GM18499 (cell line): ENCODE measurements around the gene HRK.

ENCODE experiments used
- ATAC-seq: cut with Tn5 transposase; IDR thresholded peaks from one replicate; pipeline ENCODE4 v1.9.1; 2021; ENCODE audit warnings: moderate number of reproducible peaks; ENCODE audit not compliant: insufficient read depth, unreplicated experiment

Gene HRK

DNA sequence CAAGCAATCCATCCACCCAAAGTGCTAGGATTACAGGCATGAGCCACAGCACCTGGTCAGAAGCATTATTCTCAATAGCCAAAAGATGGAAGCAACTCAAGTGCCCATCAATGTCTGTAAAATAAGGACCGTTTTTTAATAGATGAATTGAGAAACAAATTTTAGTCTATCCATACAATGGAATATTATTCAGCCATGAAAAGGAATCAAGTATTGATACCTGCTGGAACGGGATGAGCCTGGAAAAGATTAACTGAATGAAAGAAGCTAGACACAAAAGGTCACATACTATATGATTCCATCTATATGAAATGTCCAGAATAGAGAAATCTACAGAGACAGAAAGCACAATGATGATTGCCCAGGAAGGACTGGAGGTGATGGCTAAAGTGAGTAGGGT is 20.4 kb upstream of the HRK start:
- ATAC-seq, result no peak

DNA sequence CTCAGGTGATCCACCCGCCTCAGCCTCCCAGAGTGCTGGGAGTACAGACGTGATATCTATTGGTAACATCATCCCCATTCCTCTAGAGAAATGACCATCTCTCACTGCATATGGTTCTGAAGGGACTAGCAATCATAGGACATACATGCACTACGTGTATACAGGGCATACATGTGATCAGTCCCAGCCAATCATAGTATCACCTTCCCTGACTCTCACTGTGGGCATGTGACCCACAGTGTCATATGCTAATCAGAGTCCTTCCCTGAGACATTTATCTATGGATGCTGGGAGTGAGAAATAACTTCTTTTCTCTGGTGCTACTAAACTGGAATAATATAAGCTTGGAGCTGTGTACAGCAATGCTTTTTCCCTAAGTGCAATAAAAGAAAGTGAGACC is 17.4 kb upstream of the HRK start:
- no peak for ATAC-seq

DNA sequence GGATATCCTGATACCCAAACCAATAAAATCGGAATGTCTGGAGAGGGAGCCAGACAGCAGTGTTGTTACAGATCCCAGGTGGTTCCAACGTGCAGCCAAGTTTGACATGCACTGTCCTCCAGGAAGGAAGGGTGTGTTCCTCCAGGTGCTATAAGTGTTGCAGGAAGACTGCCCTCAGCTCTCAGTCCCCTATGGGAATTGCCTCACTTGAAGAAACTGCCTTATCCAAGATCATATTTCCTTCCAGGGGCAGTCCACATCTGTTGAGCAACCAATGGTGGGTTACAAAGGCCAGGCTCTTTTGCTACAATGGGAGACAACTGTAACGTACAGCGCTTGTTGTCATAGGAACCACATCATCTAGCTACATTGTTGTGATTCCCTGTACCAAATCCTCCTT is 16.2 kb upstream of the HRK start:
- ATAC-seq, result no peak

DNA sequence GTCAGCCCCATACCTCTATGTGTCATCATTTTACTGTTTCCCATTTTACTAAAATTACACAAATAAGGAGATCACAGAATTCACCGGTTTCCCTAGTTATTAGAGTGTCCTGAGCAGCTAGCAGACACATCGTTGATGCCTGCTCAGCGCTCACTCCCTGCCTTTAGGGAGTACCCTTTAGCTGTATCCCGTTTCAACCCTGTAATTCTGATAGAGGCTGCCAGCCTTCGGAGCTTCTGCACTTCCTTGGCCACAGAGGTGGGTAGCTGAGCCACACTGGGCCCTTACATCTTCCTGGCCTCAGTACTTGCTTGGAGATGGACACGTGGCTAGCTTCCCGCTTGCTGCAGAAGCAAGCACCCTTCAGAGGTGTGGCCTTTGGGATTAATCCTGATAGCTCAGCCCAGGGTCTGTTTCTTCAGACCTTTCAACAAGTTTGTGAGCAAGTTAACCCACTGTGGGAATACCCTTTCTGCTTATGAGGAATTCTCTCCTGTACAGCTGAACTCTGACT is 15.2 kb upstream of the HRK start:
- no peak for ATAC-seq

DNA sequence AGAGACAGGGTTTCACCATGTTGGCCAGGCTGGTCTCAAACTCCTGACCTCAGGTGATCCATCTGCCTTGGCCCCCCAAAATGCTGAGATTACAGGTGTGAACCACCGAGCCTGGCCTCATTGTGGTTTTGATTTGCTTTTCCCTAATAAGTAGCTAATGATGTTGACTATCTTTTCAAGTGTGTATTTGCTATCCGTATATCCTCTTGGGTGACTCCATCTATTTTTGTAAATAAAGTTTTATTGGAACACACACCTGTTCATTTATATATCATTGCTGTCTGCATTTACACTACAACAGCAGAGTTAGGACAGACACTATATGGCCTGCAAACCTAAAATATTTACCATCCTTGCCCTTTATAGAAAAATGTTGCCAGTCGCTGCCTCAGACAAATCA is 13.7 kb upstream of the HRK start:
- ATAC-seq, result no peak

DNA sequence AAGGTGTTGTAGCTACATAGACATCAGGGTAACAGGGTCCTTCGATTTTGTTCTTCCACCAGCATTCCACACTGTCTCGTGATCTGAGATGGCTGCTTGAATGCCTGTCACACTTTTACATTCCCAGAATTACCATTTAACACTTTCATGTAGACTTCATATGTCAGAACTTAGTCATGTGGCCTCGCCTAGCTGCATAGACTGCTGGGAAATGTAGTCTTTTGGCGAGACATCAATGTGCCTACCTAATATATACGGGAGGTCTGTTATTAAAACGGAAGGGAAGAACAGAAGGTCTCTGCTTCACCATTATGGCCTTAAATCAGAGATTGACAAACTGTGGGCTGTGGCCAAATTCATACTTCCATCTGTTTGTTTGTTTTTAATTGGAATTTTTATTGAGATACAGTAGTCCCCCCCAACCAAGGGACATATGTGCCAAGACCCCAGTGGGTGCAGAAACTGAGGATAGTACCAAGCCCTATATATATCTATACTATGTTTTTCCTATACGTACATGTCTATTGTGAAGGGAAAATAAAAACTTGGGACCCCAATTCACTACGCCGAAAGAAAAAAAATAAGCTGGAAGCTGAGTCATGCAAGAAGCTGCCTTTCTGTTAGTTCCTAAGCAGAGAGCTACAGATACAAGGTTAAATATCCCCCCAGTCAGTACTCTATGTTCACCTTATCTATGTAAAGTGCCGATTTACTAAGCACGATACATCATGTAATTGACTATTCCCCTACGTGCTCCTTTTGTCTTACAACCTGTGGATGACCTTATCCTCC is 11.3 kb upstream of the HRK start:
- ATAC-seq, result no peak

DNA sequence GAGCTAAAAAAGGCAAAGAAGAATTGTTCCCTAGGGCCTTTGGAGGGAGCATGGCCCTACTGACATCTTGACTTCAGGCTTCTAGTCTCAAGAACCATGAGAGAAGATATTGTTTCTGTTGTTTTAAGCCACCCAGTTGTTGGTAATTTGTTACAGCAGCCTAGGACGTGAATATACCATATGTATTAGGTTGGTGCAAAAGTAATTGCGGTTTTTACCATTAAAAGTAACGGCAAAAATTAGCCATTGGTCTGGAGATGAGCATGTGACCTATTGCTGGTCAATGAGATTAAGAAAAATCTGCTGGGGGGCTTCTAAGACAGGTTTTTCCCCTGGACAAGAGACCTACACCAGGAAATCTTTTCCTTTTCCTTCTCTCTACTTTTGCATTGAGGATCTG is 9.8 kb upstream of the HRK start:
- ATAC-seq, result no peak

DNA sequence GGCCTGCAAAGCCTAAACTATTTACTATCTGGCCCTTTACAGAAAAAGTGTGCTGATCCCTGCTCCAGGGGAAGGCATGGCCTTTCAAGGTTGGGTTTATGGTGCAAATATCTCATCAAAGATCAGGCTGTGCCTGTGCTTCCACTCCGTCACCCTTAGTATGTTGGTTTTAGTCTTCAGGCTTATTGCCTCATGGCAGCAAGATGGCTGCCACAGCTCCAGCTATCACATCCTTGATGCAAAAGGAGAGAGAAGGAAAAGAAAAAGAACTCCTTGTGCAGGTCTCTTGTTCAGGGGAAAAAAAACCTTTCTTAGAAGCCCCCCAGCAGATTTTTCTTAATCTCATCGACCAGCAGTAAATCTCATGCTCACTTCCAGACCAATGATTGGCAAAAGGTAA is 9.1 kb upstream of the HRK start:
- no peak for ATAC-seq

DNA sequence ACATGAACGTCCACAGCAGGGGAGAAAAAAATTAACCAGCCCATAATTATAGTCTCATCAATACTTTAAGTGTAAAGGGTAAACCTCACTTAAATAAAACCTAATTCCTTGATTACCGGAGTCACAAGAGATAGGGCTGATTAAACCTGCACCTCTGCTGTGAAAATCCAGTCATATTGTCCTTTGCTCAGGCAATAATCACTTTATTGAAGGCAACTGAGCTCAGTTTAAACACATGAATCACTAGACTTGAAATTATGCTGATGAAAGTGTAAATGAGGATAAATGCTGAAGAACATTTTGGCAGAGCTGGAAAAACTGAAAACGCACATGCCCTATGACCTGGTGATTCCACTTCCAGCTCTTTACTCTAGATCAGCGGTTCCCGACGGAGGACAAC is 6.7 kb upstream of the HRK start:
- ATAC-seq, result no peak

DNA sequence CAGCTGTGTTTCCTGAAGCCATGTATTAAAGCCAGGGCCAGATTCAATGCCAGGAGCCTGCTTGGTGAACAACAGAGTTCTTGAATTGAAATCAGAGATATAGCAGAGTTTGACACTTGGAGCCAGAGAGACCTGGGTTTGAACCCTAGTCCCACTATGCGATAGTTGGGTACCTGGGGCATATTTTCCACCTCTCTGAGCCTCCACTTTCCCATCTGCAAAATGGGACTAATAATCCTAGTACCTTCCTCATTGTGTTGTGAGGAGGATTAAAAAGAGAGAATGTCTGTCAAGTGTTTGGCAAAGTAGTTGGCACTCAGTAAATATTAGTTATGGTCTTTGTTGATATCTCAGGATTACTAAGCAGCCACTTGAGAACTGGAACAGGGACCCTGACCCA is 6.0 kb upstream of the HRK start:
- no peak for ATAC-seq

DNA sequence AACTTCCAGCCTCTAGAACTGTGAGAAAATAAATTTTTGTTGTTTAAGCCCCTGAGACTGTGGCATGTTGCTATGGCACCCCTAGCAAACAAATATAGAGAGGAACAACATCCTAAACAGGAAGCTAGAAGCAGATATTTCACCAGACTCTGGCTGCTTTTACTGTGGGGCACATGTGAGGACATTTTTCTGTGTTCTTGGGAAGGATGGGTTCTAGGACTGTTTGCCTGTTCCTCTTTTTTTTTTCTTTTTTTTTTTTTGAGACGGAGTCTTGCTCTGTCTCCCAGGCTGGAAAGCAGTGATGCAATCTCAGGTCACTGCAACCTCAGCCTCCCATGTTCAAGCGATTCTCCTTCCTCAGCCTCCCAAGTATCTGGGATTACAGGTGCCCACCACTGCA is 4.2 kb upstream of the HRK start:
- ATAC-seq, result no peak

DNA sequence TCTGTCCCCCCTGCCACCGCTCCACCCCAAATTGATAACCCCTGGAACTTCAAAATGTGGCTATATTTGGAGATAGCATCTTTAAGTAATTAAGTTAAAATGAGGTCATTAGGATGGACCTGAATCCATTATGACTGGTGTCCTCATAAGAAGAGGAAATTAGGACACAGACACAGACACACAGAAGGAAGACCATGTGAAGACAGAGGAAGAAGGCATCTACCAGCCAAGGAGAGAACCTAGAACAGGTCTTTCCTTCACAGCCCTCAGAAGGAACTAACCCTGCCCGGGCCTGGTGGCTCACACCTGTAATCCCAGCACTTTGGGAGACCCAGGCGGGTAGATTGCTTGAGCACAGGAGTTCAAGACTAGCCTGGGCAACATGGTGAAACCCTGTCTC is 3.6 kb upstream of the HRK start:
- ATAC-seq, result no peak

DNA sequence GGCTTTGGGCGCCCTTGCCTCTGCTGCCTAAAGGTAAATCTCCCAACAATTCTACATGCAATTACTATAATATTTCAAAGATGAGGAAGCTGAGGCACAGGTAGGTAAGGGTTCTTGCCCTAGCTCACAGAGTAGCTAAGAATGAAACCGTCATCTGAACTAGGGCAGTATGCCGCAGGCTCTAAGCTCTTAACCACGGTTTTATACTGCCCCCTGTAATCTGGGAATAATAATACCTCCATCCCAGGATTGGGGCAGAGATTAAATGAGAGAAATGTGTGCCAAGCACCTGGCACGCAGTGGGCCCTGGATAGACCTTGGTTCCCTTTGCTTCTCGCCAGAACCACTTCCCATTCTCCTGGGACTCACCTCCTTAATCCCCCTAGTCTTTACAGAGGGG is 1.5 kb upstream of the HRK start:
- ATAC-seq, result no peak

DNA sequence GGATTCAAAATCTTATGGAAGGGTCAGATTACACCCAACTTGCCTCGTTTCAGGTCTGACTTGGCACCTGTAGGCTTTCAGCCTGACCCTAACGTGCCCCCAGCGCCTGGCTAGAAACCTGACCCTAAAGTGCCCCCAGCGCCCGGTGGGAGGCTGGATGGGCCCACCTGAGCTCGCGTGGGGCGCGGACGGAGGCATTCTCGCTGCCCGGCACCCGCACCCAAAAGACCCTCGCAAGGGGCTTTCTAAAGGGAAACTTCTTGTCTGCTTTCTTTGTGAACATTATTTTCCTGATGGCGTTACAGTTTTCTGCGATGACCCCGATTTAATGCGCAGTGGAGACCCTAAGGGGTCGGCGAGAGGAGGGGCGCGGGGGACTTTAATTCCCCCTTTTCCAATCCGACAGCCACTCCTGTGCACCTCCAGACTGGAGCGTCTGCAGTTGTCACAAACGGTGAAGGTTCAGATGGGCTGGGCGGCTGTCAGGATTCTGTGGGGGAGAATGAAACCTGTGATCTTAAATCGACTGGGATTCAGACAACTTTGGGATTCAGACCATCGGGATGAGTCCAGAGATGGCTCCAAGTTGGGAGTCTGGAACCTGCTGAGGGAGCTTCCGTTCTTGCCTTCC is 751 bp upstream of the HRK start:
- no peak for ATAC-seq

DNA sequence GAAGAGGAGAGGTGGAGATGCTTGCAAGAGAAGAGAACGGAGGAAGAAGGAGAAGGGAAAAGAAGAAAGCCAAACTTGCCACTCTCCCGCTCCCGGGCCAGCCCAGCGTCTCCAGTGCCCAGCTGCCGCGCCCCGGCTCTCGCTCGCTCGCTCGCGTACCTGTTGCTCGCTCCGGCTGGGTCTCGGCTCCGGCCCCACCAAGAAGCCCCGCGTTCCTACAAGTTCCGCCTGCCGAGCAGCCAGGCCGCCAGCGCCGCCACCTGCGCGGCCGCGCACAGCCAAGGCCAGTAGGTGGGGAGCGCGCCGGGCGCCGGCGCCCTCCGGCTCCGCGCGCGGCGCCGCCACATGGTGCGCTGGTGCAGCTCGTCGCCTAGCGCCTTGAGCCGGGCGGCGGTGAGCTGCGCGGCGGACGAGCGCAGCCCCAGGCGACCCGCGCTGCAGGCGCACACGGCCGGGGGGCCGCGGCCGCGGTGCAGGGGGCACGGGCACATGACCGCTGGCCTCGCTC is 370 bp downstream of the HRK start:
- no peak for ATAC-seq

DNA sequence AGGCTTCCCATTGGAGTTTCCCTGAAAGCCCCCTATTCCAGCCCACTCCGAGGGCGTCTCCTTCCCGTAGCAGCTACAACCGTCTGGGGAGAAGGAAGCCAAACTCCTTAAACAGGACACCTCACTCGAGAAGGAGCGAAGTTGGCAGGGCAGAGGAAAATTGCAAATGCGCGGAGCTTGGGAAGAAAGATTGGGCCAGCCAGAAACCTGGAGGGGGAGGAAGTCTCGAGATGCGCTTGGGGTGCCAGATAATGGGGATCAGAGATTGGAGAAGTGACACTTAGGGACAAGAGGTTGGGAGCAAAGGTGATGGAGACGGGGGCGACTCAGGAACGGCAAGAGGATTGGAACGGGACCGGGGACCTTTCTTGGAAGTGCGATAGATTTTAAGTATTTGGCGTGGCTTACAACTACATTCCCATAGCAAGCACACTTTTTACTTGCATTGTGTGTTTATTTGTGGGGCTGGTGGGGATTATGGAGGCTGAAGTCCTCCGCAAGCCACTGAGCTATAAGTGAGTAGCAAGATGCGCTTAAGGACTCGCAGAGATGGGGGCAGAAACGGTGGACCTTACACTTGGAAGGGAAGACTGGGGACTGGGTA is 926 bp downstream of the HRK start:
- ATAC-seq, result no peak

DNA sequence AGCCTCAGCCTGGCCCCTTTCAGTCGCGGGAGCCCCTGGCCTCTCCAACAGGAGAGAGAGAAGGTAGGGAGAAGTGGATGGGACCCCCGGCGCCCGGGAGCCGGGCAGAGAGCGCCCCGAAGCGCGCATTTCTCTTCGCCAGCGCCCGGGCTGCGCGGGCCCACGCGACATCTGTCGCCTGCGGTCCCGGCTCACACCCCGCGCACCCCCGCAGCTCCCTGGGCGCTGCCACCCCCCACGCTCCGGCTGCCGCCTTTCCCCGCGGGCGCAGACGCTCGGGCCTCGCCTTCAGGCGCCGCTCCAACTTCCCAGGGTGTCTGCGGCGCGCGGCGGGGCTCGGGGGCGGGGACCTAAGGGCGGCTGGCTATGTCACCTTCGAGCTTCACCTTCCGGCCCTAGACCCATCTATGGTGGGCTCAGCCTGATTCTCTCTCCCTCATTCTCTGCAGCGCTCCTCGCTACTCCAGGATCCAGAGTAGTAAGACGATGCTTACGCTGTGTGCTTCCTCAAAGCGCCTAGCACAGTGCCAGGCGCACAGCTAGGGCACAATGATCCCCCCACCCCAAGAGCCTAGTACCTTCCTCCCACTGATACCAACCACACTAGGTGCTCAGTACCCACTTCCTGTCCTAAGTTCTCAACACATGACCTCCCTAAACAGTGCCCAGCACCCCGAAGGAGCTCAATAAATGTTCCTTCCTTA is 1.6 kb downstream of the HRK start:
- no peak for ATAC-seq

DNA sequence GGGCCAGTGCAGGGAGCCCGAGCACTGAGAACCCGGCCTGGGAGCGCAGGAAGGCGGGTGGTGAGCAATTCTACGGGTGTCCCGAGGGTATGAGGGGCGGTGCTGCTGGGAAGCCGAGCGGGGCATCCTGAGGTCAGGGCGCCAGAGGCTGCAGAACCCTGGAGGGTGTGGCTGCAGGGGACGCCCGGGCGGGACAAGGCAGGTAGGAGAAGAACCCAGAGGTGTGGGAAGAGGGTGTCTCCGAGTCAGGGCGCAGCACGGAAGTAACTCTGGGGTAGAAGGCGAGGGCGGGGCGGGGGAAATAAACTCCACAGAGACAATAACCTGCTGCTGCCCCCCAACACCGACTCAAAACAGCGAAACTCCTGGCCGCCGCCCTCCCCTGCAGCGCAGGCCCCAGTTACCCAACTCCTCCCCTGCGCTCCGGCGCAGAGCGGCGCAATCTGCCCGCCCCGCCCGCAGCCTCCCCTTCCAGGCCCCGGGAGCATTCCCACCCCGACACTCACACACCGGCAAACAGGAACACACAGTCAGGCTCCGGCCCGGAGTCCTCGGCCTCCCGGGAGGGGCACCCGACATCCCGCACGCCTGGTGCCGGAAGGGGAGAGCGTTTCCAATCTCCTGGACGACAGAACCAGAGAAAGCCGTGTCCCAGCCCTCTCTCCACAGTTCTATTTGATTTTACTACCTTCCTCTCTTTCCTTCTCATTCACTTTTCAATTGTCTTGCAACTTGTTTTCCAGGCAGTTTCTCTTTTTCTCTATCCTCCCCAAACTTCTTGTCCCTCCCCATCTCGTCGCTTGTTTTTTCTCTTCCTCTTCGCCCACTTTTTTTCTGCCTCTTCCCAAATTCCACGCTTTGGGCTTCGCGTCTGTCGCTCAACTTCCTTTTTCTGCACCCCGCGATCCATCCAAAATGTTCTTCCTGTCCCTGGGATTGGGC is 2.4 kb downstream of the HRK start:
- ATAC-seq, result no peak

DNA sequence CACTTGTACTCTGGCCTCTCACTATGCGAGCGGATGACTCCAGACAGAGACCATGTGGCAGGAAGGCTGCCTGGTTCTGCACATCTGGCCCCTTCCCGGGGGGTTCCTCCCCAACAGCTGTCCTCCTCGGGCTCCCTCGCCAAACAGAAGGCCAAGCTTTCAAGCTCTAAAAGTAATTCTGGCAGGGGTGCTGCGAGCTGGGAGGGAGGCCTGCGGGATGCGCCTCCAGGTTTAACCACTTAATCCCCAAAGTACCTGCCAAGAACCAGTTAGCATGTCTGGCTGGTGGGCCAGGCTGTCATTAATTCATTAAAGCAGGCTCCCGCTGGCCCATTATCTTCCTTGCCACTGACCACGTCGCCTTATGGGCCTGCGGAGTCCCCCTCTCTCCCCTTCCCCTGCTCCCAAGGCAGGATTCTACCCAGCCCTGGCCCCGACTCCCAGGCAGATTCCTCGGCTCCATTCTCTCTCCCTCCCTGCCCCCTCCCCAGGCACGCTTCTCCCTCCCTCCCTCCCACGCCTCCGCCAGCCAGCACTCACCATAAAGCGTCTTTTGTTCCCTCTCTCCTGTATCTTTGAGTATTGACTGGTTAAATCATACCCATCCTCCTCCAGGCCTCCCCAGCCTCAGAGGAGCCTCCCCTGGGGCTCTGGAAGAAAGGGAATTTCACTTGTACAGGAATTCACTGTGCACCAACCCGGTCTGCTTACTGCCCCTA is 4.9 kb downstream of the HRK start:
- ATAC-seq, result no peak
